Loucy (cell line): ENCODE measurements around the gene FOXE3.

Experiments
- CTCF ChIP-seq: fragments of 200-600 bp; sonication (generic); conservative IDR thresholded peaks from 2 replicates; pipeline ENCODE4 v1.5.1; 2014; ENCODE audit warnings: mild to moderate bottlenecking, antibody characterized with exemption, low read length
- EZH2phosphoT487 ChIP-seq: fragments of 200-600 bp; IDR thresholded peaks from 2 replicates; pipeline ENCODE4 v1.6.1; 2018; ENCODE audit warnings: antibody characterized with exemption, mild to moderate bottlenecking, moderate library complexity, borderline replicate concordance

GRCh38 chr1:47386268-47386667, 29.8 kb upstream of the FOXE3 start:
- no peak for TF ChIP-seq CTCF
- no peak for TF ChIP-seq EZH2phosphoT487
